OCI-LY7 (cell line): ENCODE measurements around the gene PPHLN1. TPM values are rescaled to one million over a fixed set of nuclear protein-coding genes. Genes with fewer than 3 reads are reported as not detected.

Experiments
- BruUV-seq: library from RNA; stranded (reverse); fragments of 400-500 nt; replicated peaks from 2 replicates; lab custom pipeline; 2021; lab: Mats Ljungman, UMichigan
- CTCF ChIA-PET: fragments of 300-600 bp; sonication (Branson Sonifier 250); formaldehyde crosslinking; loops from one replicate; lab custom pipeline; 2022; ENCODE audit warnings: antibody characterized with exemption; ENCODE audit not compliant: unreplicated experiment; lab: Charles Lee
- POLR2A ChIA-PET: fragments of 300-600 bp; sonication (Branson Sonifier 250); formaldehyde crosslinking; loops from one replicate; lab custom pipeline; 2022; ENCODE audit warnings: antibody characterized with exemption; lab: Charles Lee
- DNase-seq: peaks from one replicate; pipeline ENCODE4 v3.0.0-alpha.2; 2015; ENCODE audit warnings: low spot score
- H2AFZ ChIP-seq: fragments of 200-600 bp; sonication (generic), shearing (Covaris generic); 2 replicates; pipeline ENCODE4 v1.6.1; 2014; ENCODE audit warnings: mild to moderate bottlenecking, antibody characterized with exemption, low read length, moderate library complexity
- H3K27ac ChIP-seq: fragments of 200-600 bp; sonication (generic); 2 replicates; pipeline ENCODE4 v1.5.1; 2014; ENCODE audit warnings: mixed run types, low read depth, mild to moderate bottlenecking, moderate library complexity, low read length, inconsistent platforms; ENCODE audit not compliant: poor library complexity, severe bottlenecking
- H3K36me3 ChIP-seq: fragments of 200-600 bp; sonication (generic); 2 replicates; pipeline ENCODE4 v1.6.1; 2014; ENCODE audit warnings: mild to moderate bottlenecking, antibody characterized with exemption, low read length, moderate library complexity, mixed read lengths; ENCODE audit not compliant: insufficient read depth
- H3K4me1 ChIP-seq: fragments of 200-600 bp; sonication (generic); 2 replicates; pipeline ENCODE4 v1.5.1; 2014; ENCODE audit warnings: mild to moderate bottlenecking, low read length; ENCODE audit not compliant: insufficient read depth, poor library complexity, severe bottlenecking
- H3K4me2 ChIP-seq: fragments of 200-600 bp; sonication (generic); 2 replicates; pipeline ENCODE4 v1.6.1; 2014; ENCODE audit warnings: mild to moderate bottlenecking, low read length
- H3K4me3 ChIP-seq: fragments of 200-600 bp; sonication (generic); 2 replicates; pipeline ENCODE4 v1.5.1; 2014; ENCODE audit warnings: mild to moderate bottlenecking, low read depth, low read length; ENCODE audit not compliant: poor library complexity, severe bottlenecking
- H3K79me2 ChIP-seq: fragments of 200-600 bp; sonication (generic); 2 replicates; pipeline ENCODE4 v1.6.1; 2016; ENCODE audit warnings: low read depth, mild to moderate bottlenecking, low read length, moderate library complexity, mixed read lengths; ENCODE audit not compliant: insufficient read depth
- H3K9me2 ChIP-seq: fragments of 200-600 bp; sonication (generic); 2 replicates; pipeline ENCODE4 v1.6.1; 2016; ENCODE audit warnings: mild to moderate bottlenecking, low read length, mixed read lengths; ENCODE audit not compliant: insufficient read depth
- H3K9me3 ChIP-seq: fragments of 200-600 bp; sonication (generic); 2 replicates; pipeline ENCODE4 v1.6.1; 2014; ENCODE audit warnings: mild to moderate bottlenecking, mixed run types, low read length, mixed read lengths
- H4K20me1 ChIP-seq: fragments of 200-600 bp; sonication (generic); 2 replicates; pipeline ENCODE4 v1.6.1; 2014; ENCODE audit warnings: mild to moderate bottlenecking, antibody characterized with exemption, low read length, moderate library complexity, mixed read lengths; ENCODE audit not compliant: insufficient read depth
- EZH2phosphoT487 ChIP-seq: fragments of 200-600 bp; sonication (generic); IDR thresholded peaks from 2 replicates; pipeline ENCODE4 v1.6.1; 2018; ENCODE audit warnings: low read depth, borderline replicate concordance, mild to moderate bottlenecking, mixed run types, antibody characterized with exemption, low read length, moderate library complexity, mixed read lengths
- intact Hi-C: fragments of 100-400 bp; cut with micrococcal nuclease; formaldehyde crosslinking; loops from one replicate; pipeline ENCODE4 v1.10.0; 2022; ENCODE audit not compliant: unreplicated experiment
- total RNA-seq, 2 experiments: library from RNA; depleted of rRNA in 1 of 2; stranded (reverse); fragments of >200 nt in 1 of 2; shearing (Covaris generic) in 1 of 2; gene quantifications; 2 replicates each; pipeline ENCODE4 v1.2.3, GENCODE V29; 2014 to 2022
- TF ChIP-seq, protein P1 (sequence below): fragments of 200-600 bp; sonication (generic); conservative IDR thresholded peaks from 2 replicates; pipeline ENCODE4 v1.5.1; 2014; ENCODE audit warnings: mild to moderate bottlenecking, antibody characterized with exemption, low read length, moderate library complexity, mixed read lengths

PPHLN1 gene
- total RNA-seq, 2 experiments from 2014 or later, result 95.3 to 97.6 TPM

DNA sequence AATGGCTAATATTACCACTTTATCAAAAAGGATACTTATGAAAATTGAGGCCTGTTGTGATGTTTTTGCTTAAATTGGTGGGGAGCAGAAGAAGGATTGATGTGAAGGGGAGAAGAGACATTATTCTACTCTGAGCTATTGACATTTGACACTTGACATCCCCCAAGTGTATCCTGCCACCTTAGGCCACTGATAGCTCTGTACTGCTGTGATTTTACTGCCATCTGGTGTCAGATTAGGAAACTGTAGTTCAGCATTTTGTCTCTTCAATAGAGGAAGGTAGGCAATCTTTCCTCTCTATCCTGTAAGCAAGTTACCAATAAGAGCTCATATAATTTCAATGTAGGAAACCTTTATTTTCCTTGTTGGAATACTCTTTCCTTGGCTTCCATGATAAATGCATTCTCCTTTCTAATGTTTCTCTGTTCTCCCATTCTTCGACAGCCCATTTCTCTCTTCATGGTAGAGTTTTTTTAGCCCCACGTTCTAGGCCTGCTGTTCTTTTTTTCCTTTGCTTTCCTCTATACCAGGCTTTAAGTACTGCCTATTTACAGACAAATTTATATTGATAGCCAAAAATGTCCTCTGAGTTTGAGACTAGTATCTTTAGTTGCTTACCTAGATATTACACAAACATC is 46.3 kb downstream of the PPHLN1 start:
- ChIA-PET POLR2A (interaction anchor here (0.5 to 1.4 kb wide), 8 partner anchors 9 to 1134 kb away, joined by 3 to 8 read pairs (median 3); no protein-coding TSS in a partner anchor), CTCF (interaction anchor here (0.7 to 0.8 kb wide), 2 partner anchors 9 to 976 kb away, joined by 3 read pairs; no protein-coding TSS in a partner anchor)
- no peaks in the 10 kb centered on the region for H3K4me1 ChIP-seq
- H4K20me1 ChIP-seq, result peaks cover 7% of the 10 kb centered on the region; the same call in 1 of the 2 replicates
- TF ChIP-seq, protein P1, sequence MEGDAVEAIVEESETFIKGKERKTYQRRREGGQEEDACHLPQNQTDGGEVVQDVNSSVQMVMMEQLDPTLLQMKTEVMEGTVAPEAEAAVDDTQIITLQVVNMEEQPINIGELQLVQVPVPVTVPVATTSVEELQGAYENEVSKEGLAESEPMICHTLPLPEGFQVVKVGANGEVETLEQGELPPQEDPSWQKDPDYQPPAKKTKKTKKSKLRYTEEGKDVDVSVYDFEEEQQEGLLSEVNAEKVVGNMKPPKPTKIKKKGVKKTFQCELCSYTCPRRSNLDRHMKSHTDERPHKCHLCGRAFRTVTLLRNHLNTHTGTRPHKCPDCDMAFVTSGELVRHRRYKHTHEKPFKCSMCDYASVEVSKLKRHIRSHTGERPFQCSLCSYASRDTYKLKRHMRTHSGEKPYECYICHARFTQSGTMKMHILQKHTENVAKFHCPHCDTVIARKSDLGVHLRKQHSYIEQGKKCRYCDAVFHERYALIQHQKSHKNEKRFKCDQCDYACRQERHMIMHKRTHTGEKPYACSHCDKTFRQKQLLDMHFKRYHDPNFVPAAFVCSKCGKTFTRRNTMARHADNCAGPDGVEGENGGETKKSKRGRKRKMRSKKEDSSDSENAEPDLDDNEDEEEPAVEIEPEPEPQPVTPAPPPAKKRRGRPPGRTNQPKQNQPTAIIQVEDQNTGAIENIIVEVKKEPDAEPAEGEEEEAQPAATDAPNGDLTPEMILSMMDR, result peak; percentile 91
- TF ChIP-seq EZH2phosphoT487, result no peak
- no peaks in the 10 kb centered on the region for H3K79me2 ChIP-seq
- intact Hi-C loops, result loop anchor here (5.0 kb wide), 1 partner anchor 240 kb away; no protein-coding TSS in a partner anchor
- no peaks in the 10 kb centered on the region for H3K9me3 ChIP-seq
- no peak overlapping the region for H3K4me3 ChIP-seq
- H3K36me3 ChIP-seq, result peaks cover 16% of the 10 kb centered on the region
- H3K9me2 ChIP-seq, result no peaks in the 10 kb centered on the region
- no peak overlapping the region for H3K27ac ChIP-seq
- H2AFZ ChIP-seq, result no peak overlapping the region
- no TSS peak for BruUV-seq
- peak; percentile 76 for DNase-seq
- H3K4me2 ChIP-seq, result no peak overlapping the region

DNA sequence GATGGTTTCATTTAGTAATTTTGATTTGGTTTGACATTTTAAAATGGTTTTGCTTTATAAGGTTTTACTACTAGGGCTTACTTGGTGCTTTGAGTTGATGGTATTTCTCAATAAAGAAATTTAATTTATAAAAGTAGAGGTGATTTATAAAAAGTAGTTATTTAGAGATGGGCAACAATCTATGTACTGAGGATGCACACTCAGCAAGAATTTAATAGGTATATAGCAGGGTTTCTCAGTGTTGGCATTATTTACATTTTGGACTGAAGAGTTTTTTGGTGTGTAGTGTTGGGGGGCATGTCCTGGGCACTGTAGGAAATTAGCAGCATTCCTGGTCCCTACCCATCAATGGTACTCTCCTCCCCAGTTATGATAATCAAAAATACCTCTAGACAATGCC is 47.7 kb downstream of the PPHLN1 start:
- no peak overlapping the region for H3K4me2 ChIP-seq
- BruUV-seq, result no TSS peak
- peaks cover 4% of the 10 kb centered on the region; the same call in 1 of the 2 replicates for H4K20me1 ChIP-seq
- no peak for TF ChIP-seq EZH2phosphoT487
- TF ChIP-seq, protein P1, result no peak
- no peaks in the 10 kb centered on the region for H3K4me1 ChIP-seq
- ChIA-PET POLR2A (interaction anchor here (0.7 kb wide), 1 partner anchor 676 kb away, joined by 3 read pairs; no protein-coding TSS in a partner anchor), CTCF (no interaction called here)
- peaks cover 19% of the 10 kb centered on the region for H3K36me3 ChIP-seq
- H3K9me3 ChIP-seq, result no peaks in the 10 kb centered on the region
- no peaks in the 10 kb centered on the region for H3K79me2 ChIP-seq
- no peak overlapping the region for H2AFZ ChIP-seq
- H3K9me2 ChIP-seq, result no peaks in the 10 kb centered on the region
- DNase-seq, result no peak
- no peak overlapping the region for H3K27ac ChIP-seq
- intact Hi-C loops, result loop anchor here (5.0 kb wide), 1 partner anchor 241 kb away; no protein-coding TSS in a partner anchor
- no peak overlapping the region for H3K4me3 ChIP-seq

DNA sequence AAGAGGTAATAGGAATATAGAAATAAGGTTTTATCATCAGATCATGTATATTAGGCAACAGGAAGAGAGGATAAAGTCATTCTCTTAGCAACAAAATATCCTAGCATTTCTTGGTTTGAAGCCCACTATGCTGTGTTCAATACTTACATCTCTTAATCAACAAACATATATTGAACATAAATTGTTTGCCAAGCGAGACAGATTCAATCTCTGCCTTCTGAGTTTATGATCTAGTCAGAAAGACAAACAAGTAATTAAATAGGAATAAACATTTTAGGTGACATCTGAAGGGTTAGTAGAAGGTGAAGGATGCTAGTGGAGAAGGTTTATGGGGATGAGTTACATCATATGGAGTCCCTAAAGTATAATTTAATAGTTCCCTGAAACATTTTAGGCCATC is 54.8 kb downstream of the PPHLN1 start:
- DNase-seq, result no peak
- H3K27ac ChIP-seq, result no peak overlapping the region
- H3K36me3 ChIP-seq, result peaks cover 58% of the 10 kb centered on the region
- ChIA-PET CTCF (interaction anchor here (1.0 kb wide), 1 partner anchor 8 kb away, joined by 3 read pairs; no protein-coding TSS in a partner anchor), POLR2A (interaction anchor here (0.6 to 2.0 kb wide), 4 partner anchors 9 to 84 kb away, joined by 3 to 8 read pairs (median 4); no protein-coding TSS in a partner anchor)
- BruUV-seq, result no TSS peak
- H3K4me1 ChIP-seq, result no peaks in the 10 kb centered on the region
- no peak overlapping the region for H3K4me3 ChIP-seq
- no peaks in the 10 kb centered on the region for H4K20me1 ChIP-seq
- TF ChIP-seq EZH2phosphoT487, result no peak
- TF ChIP-seq, protein P1, result no peak
- no peak overlapping the region for H2AFZ ChIP-seq
- H3K4me2 ChIP-seq, result no peak overlapping the region
- intact Hi-C loops, result no loop called here
- no peaks in the 10 kb centered on the region for H3K9me2 ChIP-seq
- no peaks in the 10 kb centered on the region for H3K79me2 ChIP-seq
- H3K9me3 ChIP-seq, result no peaks in the 10 kb centered on the region
